HepG2 (cell line): ENCODE measurements around the gene EPS8L1.

Experiments
- ADNP ChIP-seq: sonication (generic); formaldehyde crosslinking; IDR thresholded peaks from 2 replicates; pipeline ENCODE4 v1.4.0; 2020; ENCODE audit warnings: missing genetic modification reagents
- HDAC1 ChIP-seq: sonication (generic); formaldehyde crosslinking; IDR thresholded peaks from 2 replicates; pipeline ENCODE4 v1.5.1; 2020; ENCODE audit warnings: mild to moderate bottlenecking, missing genetic modification reagents
- MXD4 ChIP-seq: IDR thresholded peaks from 2 replicates; pipeline ENCODE4 v1.6.1; 2016; ENCODE audit warnings: mild to moderate bottlenecking, missing biosample characterization, missing genetic modification reagents
- POLR2A ChIP-seq, 2 experiments: IDR thresholded peaks; 2 replicates each; pipeline ENCODE4 v1.6.1; 2011; ENCODE audit warnings: low read depth in 2 of 2, low read length in 2 of 2, mild to moderate bottlenecking in 1 of 2, moderate library complexity in 1 of 2; ENCODE audit not compliant: insufficient read depth in 1 of 2
- SMARCE1 ChIP-seq: fragments of 450-650 bp; IDR thresholded peaks from 2 replicates; pipeline ENCODE4 v1.6.1; 2017; ENCODE audit warnings: borderline replicate concordance
- ZNF160 ChIP-seq: sonication (generic); formaldehyde crosslinking; IDR thresholded peaks from 2 replicates; pipeline ENCODE4 v1.8.0; 2022; ENCODE audit warnings: mild to moderate bottlenecking, inconsistent platforms, missing genetic modification reagents
- ZNF317 ChIP-seq: sonication (generic); formaldehyde crosslinking; IDR thresholded peaks from 2 replicates; pipeline ENCODE4 v1.5.0; 2020; ENCODE audit warnings: mild to moderate bottlenecking, missing genetic modification reagents
- ZNF543 ChIP-seq: sonication (generic); formaldehyde crosslinking; IDR thresholded peaks from 2 replicates; pipeline ENCODE4 v1.4.0; 2020; ENCODE audit warnings: mild to moderate bottlenecking, missing genetic modification reagents
- TF ChIP-seq, protein P1 (sequence below): sonication (generic); formaldehyde crosslinking; IDR thresholded peaks from 2 replicates; pipeline ENCODE4 v1.5.0; 2020; ENCODE audit warnings: mild to moderate bottlenecking, missing genetic modification reagents, moderate library complexity

DNA sequence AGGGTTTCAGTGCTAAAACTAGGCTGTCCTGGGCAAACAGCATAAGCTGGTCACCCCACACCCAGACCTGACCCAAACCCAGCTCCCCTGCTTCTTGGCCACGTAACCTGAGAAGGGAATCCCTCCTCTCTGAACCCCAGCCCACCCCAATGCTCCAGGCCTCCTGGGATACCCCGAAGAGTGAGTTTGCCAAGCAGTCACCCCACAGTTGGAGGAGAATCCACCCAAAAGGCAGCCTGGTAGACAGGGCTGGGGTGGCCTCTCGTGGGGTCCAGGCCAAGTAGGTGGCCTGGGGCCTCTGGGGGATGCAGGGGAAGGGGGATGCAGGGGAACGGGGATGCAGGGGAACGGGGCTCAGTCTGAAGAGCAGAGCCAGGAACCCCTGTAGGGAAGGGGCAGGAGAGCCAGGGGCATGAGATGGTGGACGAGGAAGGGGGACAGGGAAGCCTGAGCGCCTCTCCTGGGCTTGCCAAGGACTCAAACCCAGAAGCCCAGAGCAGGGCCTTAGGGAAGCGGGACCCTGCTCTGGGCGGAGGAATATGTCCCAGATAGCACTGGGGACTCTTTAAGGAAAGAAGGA is 39.0 kb downstream of the EPS8L1 start:
- no peak for TF ChIP-seq ZNF543 (CRISPR knock-in tag)
- no peak for TF ChIP-seq POLR2A (IDR thresholded peaks at IDR 0.05; ENCODE audit: insufficient read depth in 1 of 2, low read depth in 2 of 2, low read length in 2 of 2)
- TF ChIP-seq SMARCE1, result no peak
- TF ChIP-seq, protein P1, sequence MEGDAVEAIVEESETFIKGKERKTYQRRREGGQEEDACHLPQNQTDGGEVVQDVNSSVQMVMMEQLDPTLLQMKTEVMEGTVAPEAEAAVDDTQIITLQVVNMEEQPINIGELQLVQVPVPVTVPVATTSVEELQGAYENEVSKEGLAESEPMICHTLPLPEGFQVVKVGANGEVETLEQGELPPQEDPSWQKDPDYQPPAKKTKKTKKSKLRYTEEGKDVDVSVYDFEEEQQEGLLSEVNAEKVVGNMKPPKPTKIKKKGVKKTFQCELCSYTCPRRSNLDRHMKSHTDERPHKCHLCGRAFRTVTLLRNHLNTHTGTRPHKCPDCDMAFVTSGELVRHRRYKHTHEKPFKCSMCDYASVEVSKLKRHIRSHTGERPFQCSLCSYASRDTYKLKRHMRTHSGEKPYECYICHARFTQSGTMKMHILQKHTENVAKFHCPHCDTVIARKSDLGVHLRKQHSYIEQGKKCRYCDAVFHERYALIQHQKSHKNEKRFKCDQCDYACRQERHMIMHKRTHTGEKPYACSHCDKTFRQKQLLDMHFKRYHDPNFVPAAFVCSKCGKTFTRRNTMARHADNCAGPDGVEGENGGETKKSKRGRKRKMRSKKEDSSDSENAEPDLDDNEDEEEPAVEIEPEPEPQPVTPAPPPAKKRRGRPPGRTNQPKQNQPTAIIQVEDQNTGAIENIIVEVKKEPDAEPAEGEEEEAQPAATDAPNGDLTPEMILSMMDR (CRISPR knock-in tag), result no peak
- no peak for TF ChIP-seq MXD4 (CRISPR knock-in tag)
- no peak for TF ChIP-seq ZNF317 (CRISPR knock-in tag)
- TF ChIP-seq ZNF160 (CRISPR knock-in tag), result no peak
- TF ChIP-seq HDAC1 (CRISPR knock-in tag), result no peak
- TF ChIP-seq ADNP (CRISPR knock-in tag), result no peak
